ENCODE data around the gene TRIM22. TPM values are rescaled to one million over a fixed set of nuclear protein-coding genes. Genes with fewer than 3 reads are reported as not detected.
A peak's percentile ranks its signal among the peaks of the same experiment; 100 is the strongest.

TRIM22 gene
- total RNA-seq, 1 experiment from 2014 or later = 0.61 TPM

DNA sequence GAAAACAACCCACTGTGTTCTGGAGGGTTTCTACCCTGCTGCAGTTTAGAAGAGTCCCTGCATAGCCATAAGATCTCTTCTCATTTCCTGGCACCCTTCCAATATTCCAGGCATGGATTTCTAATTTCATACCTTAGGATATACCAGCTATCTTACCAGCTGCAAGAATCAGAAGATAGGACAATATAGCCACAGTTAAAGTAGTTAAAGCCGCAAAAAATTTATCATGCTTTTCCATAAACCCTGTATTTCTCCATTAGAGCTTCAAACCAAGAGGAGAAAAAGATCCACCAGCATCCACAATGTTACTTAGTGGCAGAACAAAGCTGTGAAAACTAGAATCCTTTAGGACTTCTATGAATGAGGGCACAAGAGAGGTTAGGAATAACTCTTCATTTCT lies 38.1 kb downstream of the TRIM22 start:
- TF ChIP-seq CBX3 (IDR thresholded peaks at IDR 0.05; ENCODE audit: low read depth) = no peak
- TF ChIP-seq EZH2phosphoT487 (IDR thresholded peaks at IDR 0.05; ENCODE audit: borderline replicate concordance) = peak; percentile 91; the same call in 1 of the 2 replicates
- Histone ChIP-seq H4K20me1 (ENCODE audit: insufficient read depth) (no peaks in the 10 kb centered on the region), H3K4me2 (ENCODE audit: low read length) (no peak overlapping the region), H3K9me2 (ENCODE audit: insufficient read depth) (no peaks in the 10 kb centered on the region), H3K27ac (ENCODE audit: low read depth, low read length) (no peak overlapping the region), H3K4me3 (replicated peaks in 1 of 2; ENCODE audit: low read depth in 1 of 2, low read length in 2 of 2) (no peak overlapping the region), H2AFZ (ENCODE audit: low read depth, low read length, poor library complexity, severe bottlenecking) (no peak overlapping the region), H3K36me3 (ENCODE audit: control insufficient read depth in 1 of 2, insufficient read depth in 2 of 2, low read length in 2 of 2) (no peaks in the 10 kb centered on the region), H3K4me1 (ENCODE audit: control insufficient read depth in 1 of 2, insufficient read depth in 2 of 2, low read length in 2 of 2) (no peaks in the 10 kb centered on the region), H3K27me3 (ENCODE audit: insufficient read depth, low read length) (peaks cover 89% of the 10 kb centered on the region), H3K9ac (ENCODE audit: low read length) (no peak overlapping the region), H3K79me2 (ENCODE audit: insufficient read depth, low read length) (no peaks in the 10 kb centered on the region), H3K9me3 (ENCODE audit: control insufficient read depth in 1 of 2, insufficient read depth in 1 of 2, low read depth in 1 of 2, low read length in 2 of 2) (no peaks in the 10 kb centered on the region)
- ATAC-seq = no peak
- RAD21 ChIA-PET (ENCODE audit: low non-redundant PET in 1 of 2, low total read pairs in 2 of 2, uncharacterized antibody in 2 of 2, unreplicated experiment in 2 of 2) = no interaction called here
- intact Hi-C loops (cut with micrococcal nuclease) = no loop called here
- BruUV-seq (replicated peaks) = no TSS peak
- no peak for DNase-seq (ENCODE audit: low read depth, low spot score)
- CTCF ChIA-PET = no interaction called here
- POLR2A ChIA-PET = no interaction called here

- peaks cover 86% of the 10 kb centered on the region for H3K27me3 ChIP-seq (ENCODE audit: insufficient read depth, low read length)
- H3K9me3 ChIP-seq (ENCODE audit: control insufficient read depth in 1 of 2, insufficient read depth in 1 of 2, low read depth in 1 of 2, low read length in 2 of 2) = no peaks in the 10 kb centered on the region
- TF ChIP-seq RAD21 (IDR thresholded peaks at IDR 0.05; ENCODE audit: low read depth) (no peak), EGR1 (IDR thresholded peaks at IDR 0.05; ENCODE audit: low read depth) (no peak), TCF7L2 (IDR thresholded peaks at IDR 0.05; ENCODE audit: borderline replicate concordance, extremely low read depth, insufficient read depth, insufficient read length) (no peak), YY1 (IDR thresholded peaks at IDR 0.05; ENCODE audit: extremely low read depth, insufficient replicate concordance, low read depth, low read length) (no peak), ZNF274 (IDR thresholded peaks at IDR 0.05; ENCODE audit: low read depth, low read length) (no peak), SRF (IDR thresholded peaks at IDR 0.05; ENCODE audit: low read depth) (no peak), SP1 (IDR thresholded peaks at IDR 0.05; ENCODE audit: low read depth) (no peak), MAX (IDR thresholded peaks at IDR 0.05) (no peak), SIN3A (IDR thresholded peaks at IDR 0.05; ENCODE audit: low read depth) (no peak), ZFX (IDR thresholded peaks at IDR 0.05) (no peak), CEBPB (IDR thresholded peaks at IDR 0.05; ENCODE audit: low read depth) (no peak), CBX3 (IDR thresholded peaks at IDR 0.05; ENCODE audit: low read depth) (no peak)
- TF ChIP-seq, protein P1, sequence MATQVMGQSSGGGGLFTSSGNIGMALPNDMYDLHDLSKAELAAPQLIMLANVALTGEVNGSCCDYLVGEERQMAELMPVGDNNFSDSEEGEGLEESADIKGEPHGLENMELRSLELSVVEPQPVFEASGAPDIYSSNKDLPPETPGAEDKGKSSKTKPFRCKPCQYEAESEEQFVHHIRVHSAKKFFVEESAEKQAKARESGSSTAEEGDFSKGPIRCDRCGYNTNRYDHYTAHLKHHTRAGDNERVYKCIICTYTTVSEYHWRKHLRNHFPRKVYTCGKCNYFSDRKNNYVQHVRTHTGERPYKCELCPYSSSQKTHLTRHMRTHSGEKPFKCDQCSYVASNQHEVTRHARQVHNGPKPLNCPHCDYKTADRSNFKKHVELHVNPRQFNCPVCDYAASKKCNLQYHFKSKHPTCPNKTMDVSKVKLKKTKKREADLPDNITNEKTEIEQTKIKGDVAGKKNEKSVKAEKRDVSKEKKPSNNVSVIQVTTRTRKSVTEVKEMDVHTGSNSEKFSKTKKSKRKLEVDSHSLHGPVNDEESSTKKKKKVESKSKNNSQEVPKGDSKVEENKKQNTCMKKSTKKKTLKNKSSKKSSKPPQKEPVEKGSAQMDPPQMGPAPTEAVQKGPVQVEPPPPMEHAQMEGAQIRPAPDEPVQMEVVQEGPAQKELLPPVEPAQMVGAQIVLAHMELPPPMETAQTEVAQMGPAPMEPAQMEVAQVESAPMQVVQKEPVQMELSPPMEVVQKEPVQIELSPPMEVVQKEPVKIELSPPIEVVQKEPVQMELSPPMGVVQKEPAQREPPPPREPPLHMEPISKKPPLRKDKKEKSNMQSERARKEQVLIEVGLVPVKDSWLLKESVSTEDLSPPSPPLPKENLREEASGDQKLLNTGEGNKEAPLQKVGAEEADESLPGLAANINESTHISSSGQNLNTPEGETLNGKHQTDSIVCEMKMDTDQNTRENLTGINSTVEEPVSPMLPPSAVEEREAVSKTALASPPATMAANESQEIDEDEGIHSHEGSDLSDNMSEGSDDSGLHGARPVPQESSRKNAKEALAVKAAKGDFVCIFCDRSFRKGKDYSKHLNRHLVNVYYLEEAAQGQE (IDR thresholded peaks at IDR 0.05; ENCODE audit: low read depth) = no peak
- no peaks in the 10 kb centered on the region for H3K4me1 ChIP-seq (ENCODE audit: control insufficient read depth in 1 of 2, insufficient read depth in 2 of 2, low read length in 2 of 2)
- RAD21 ChIA-PET (ENCODE audit: low non-redundant PET in 1 of 2, low total read pairs in 2 of 2, uncharacterized antibody in 2 of 2, unreplicated experiment in 2 of 2) = no interaction called here
- no peak within 1 kb of the TSS for H3K4me3 ChIP-seq (replicated peaks in 1 of 2; ENCODE audit: low read depth in 1 of 2, low read length in 2 of 2)
- no peaks in the 10 kb centered on the region for H4K20me1 ChIP-seq (ENCODE audit: insufficient read depth)
- H3K79me2 ChIP-seq (ENCODE audit: insufficient read depth, low read length) = no peaks in the 10 kb centered on the region
- H3K9me2 ChIP-seq (ENCODE audit: insufficient read depth) = no peaks in the 10 kb centered on the region
- BruUV-seq (replicated peaks) = no TSS peak
- ATAC-seq (no peak), DNase-seq (ENCODE audit: low read depth, low spot score) (no peak)
- H3K9ac ChIP-seq (ENCODE audit: low read length) = no peak within 1 kb of the TSS
- no peak within 1 kb of the TSS for H3K27ac ChIP-seq (ENCODE audit: low read depth, low read length)
- no peak within 1 kb of the TSS for H2AFZ ChIP-seq (ENCODE audit: low read depth, low read length, poor library complexity, severe bottlenecking)
- H3K4me2 ChIP-seq (ENCODE audit: low read length) = no peak within 1 kb of the TSS
- intact Hi-C loops (cut with micrococcal nuclease) = no loop called here
- CTCF ChIA-PET = no interaction called here
- no peaks in the 10 kb centered on the region for H3K36me3 ChIP-seq (ENCODE audit: control insufficient read depth in 1 of 2, insufficient read depth in 2 of 2, low read length in 2 of 2)
- POLR2A ChIA-PET = no interaction called here
Observed at GRCh38 chr11:5736396-5736795, 46.8 kb downstream of the TRIM22 start, which contains the start of gene OR56B1. Gene OR56B1 (plus strand): TSS chr11:5736448. CDS start chr11:5736517, 69 bp downstream.

Data from HCT116 (cell line).